HG03571 (cell line): ENCODE data around the gene NPSR1.
"Not testable (repeated sequence)": the region's sequence is repeated elsewhere in the genome, so short reads cannot be mapped to it uniquely, and the experiment has no call there.

Experiments
- ATAC-seq: cut with Tn5 transposase; IDR thresholded peaks from one replicate; pipeline ENCODE4 v1.9.1; 2021; ENCODE audit not compliant: unreplicated experiment

NPSR1 gene

GRCh38 chr7:34757570-34758110, 99.6 kb downstream of the NPSR1 start:
- no peak for ATAC-seq

GRCh38 chr7:34758111-34758601, 100.1 kb downstream of the NPSR1 start:
- ATAC-seq = no peak

- no peak for ATAC-seq
Measured at GRCh38 chr7:34759477-34760125, 101.6 kb downstream of the NPSR1 start.

GRCh38 chr7:34760271-34760670, 102.3 kb downstream of the NPSR1 start:
- ATAC-seq = no peak

GRCh38 chr7:34761206-34761605, 103.2 kb downstream of the NPSR1 start:
- ATAC-seq = no peak

- no peak for ATAC-seq
Measured at GRCh38 chr7:34761627-34762026, 103.6 kb downstream of the NPSR1 start.

- ATAC-seq = no peak
Measured at GRCh38 chr7:34762764-34763163, 104.7 kb downstream of the NPSR1 start.

- no peak for ATAC-seq
Measured at GRCh38 chr7:34772296-34772938, 114.4 kb downstream of the NPSR1 start.

- no peak for ATAC-seq
Measured at GRCh38 chr7:34776748-34777358, 118.8 kb downstream of the NPSR1 start.

- no peak for ATAC-seq
Measured at GRCh38 chr7:34780546-34780945, 122.5 kb downstream of the NPSR1 start.

- no peak for ATAC-seq
Measured at GRCh38 chr7:34787586-34787985, 129.6 kb downstream of the NPSR1 start.

- no peak for ATAC-seq
Measured at GRCh38 chr7:34806831-34807230, 148.8 kb downstream of the NPSR1 start.

- ATAC-seq = no peak
Measured at GRCh38 chr7:34807548-34808340, 149.7 kb downstream of the NPSR1 start.

GRCh38 chr7:34814203-34814842, 156.3 kb downstream of the NPSR1 start:
- not testable (repeated sequence) for ATAC-seq

- ATAC-seq = no peak
Measured at GRCh38 chr7:34821932-34822558, 164.0 kb downstream of the NPSR1 start.

- ATAC-seq = no peak
Measured at GRCh38 chr7:34823650-34824258, 165.7 kb downstream of the NPSR1 start.

- ATAC-seq = no peak
Measured at GRCh38 chr7:34825221-34825620, 167.2 kb downstream of the NPSR1 start.

GRCh38 chr7:34830390-34830789, 172.4 kb downstream of the NPSR1 start:
- no peak for ATAC-seq

GRCh38 chr7:34831436-34831835, 173.4 kb downstream of the NPSR1 start:
- ATAC-seq = no peak

GRCh38 chr7:34832020-34832419, 174.0 kb downstream of the NPSR1 start:
- ATAC-seq = no peak
